Adrenal gland (tissue), 5 donors: ENCODE results near the gene BTBD16.

Experiments used
- POLR2A ChIP-seq, 2 donors: fragments of 450-650 bp; IDR thresholded peaks; one replicate each; pipeline ENCODE4 v1.6.1; 2017; ENCODE audit warnings: antibody characterized with exemption in 2 of 2, mild to moderate bottlenecking in 2 of 2, moderate library complexity in 1 of 2
- TF ChIP-seq, protein P1 (sequence below), 6 experiments: fragments of 450-650 bp in 4 of 6; fragments of 200-600 bp in 2 of 6; sonication (generic) in 1 of 6; IDR thresholded peaks; 1 replicate in 5 of 6; 2 replicates in 1 of 6; pipeline versions ENCODE4 v1.5.1 to v1.8.0; 2016 to 2021; ENCODE audit warnings: antibody characterized with exemption in 6 of 6, mild to moderate bottlenecking in 2 of 6, moderate library complexity in 1 of 6
- donor health status: DM: no; HTN: no; CAD: no.

DNA sequence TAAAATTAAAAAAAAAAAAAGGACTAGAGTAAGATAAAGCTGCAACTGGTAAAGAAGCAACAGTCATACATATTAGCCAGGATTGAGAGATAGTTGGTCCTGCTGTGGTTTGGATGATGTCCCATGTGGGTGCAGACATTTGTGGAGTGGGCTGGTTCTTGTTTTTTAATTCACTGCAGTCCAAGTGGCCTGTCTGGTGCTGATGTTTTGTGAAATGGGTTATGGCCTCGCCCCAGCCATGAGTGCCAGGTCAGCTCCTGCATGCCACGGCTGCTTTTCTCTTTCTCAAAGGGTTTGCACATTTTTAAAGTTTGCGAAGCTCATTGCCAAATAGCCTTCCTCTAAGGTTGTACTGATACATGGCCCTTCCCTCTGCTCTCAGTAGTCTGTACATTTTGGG lies 14.1 kb upstream of the BTBD16 start:
- TF ChIP-seq, protein P1, sequence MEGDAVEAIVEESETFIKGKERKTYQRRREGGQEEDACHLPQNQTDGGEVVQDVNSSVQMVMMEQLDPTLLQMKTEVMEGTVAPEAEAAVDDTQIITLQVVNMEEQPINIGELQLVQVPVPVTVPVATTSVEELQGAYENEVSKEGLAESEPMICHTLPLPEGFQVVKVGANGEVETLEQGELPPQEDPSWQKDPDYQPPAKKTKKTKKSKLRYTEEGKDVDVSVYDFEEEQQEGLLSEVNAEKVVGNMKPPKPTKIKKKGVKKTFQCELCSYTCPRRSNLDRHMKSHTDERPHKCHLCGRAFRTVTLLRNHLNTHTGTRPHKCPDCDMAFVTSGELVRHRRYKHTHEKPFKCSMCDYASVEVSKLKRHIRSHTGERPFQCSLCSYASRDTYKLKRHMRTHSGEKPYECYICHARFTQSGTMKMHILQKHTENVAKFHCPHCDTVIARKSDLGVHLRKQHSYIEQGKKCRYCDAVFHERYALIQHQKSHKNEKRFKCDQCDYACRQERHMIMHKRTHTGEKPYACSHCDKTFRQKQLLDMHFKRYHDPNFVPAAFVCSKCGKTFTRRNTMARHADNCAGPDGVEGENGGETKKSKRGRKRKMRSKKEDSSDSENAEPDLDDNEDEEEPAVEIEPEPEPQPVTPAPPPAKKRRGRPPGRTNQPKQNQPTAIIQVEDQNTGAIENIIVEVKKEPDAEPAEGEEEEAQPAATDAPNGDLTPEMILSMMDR (IDR thresholded peaks at IDR 0.05): no peak
- TF ChIP-seq POLR2A (IDR thresholded peaks at IDR 0.05): no peak
